Endodermal cell (in vitro differentiated cells): ENCODE results near the gene MCMBP. TPM values are rescaled to one million over a fixed set of nuclear protein-coding genes. Genes with fewer than 3 reads are reported as not detected.

Source experiments
- DNase-seq: peaks from one replicate; pipeline ENCODE4 v3.0.0-alpha.2; 2017
- H3K27ac ChIP-seq: 2 replicates; pipeline ENCODE4 v1.5.1; 2013; ENCODE audit warnings: mild to moderate bottlenecking, low read depth, low read length, moderate library complexity
- H3K27me3 ChIP-seq: 2 replicates; pipeline ENCODE4 v1.6.1; 2013; ENCODE audit warnings: mild to moderate bottlenecking, low read length, moderate library complexity; ENCODE audit not compliant: insufficient read depth, control insufficient read depth, poor library complexity, severe bottlenecking
- H3K36me3 ChIP-seq: 2 replicates; pipeline ENCODE4 v1.7.0; 2013; ENCODE audit warnings: mild to moderate bottlenecking, low read length, moderate library complexity; ENCODE audit not compliant: control insufficient read depth, insufficient read depth
- H3K4me1 ChIP-seq: one replicate; pipeline ENCODE4 v1.7.0; 2013; ENCODE audit warnings: low read length; ENCODE audit not compliant: control insufficient read depth, insufficient read depth
- H3K4me3 ChIP-seq: 2 replicates; pipeline ENCODE4 v1.5.1; 2013; ENCODE audit warnings: mild to moderate bottlenecking, low read length, moderate library complexity
- H3K9ac ChIP-seq: 2 replicates; pipeline ENCODE4 v1.6.1; 2013; ENCODE audit warnings: mild to moderate bottlenecking, low read length, moderate library complexity; ENCODE audit not compliant: poor library complexity, severe bottlenecking; ENCODE audit errors: extremely low read depth
- H3K9me3 ChIP-seq: 2 replicates; pipeline ENCODE4 v1.6.1; 2013; ENCODE audit warnings: mild to moderate bottlenecking, low read length, moderate library complexity; ENCODE audit not compliant: control insufficient read depth
- H3K27ac Mint-ChIP-seq: 2 replicates; pipeline ENCODE4 v1.8.0; 2020; ENCODE audit warnings: mixed read lengths
- H3K27me3 Mint-ChIP-seq: 2 replicates; pipeline ENCODE4 v1.8.0; 2021; ENCODE audit warnings: mild to moderate bottlenecking, mixed read lengths; ENCODE audit not compliant: insufficient read depth
- H3K36me3 Mint-ChIP-seq: 2 replicates; pipeline ENCODE4 v1.8.0; 2020; ENCODE audit warnings: low read depth, mixed read lengths
- H3K4me1 Mint-ChIP-seq: 2 replicates; pipeline ENCODE4 v1.8.0; 2020; ENCODE audit warnings: mixed read lengths
- H3K4me3 Mint-ChIP-seq: 2 replicates; pipeline ENCODE4 v1.8.0; 2020; ENCODE audit warnings: mild to moderate bottlenecking, moderate library complexity, mixed read lengths
- H3K9me3 Mint-ChIP-seq: 2 replicates; pipeline ENCODE4 v1.8.0; 2020; ENCODE audit warnings: mild to moderate bottlenecking, mixed read lengths
- CTCF ChIP-seq: fragments of 200-600 bp; sonication (generic); conservative IDR thresholded peaks from 2 replicates; pipeline ENCODE4 v1.5.0; 2021; ENCODE audit warnings: antibody characterized with exemption, mild to moderate bottlenecking
- WGBS, 2 experiments: methylation state at CpG; one replicate each; pipeline versions ENCODE4 v1.1.5 to v1.1.7; 2013; ENCODE audit warnings: missing lambda C conversion rate in 2 of 2, mixed read lengths in 1 of 2; ENCODE audit not compliant: insufficient coverage in 1 of 2, insufficient read length in 1 of 2; 5-methylcytosine and 5-hydroxymethylcytosine counted together
- total RNA-seq, 2 donors: library from RNA; stranded (reverse); fragmentation: NEBNext Ultra II Directional in 1 of 2; extraction: Animal tissue kit (Norgen Biotek cat#: 25700) in 1 of 2; gene quantifications; 2 replicates in 1 of 2; 3 replicates in 1 of 2; pipeline ENCODE4 v1.2.1, GENCODE V29; 2021

MCMBP gene
- total RNA-seq, 2 donors from 2014 or later: 96.6 to 98.9 TPM

DNA sequence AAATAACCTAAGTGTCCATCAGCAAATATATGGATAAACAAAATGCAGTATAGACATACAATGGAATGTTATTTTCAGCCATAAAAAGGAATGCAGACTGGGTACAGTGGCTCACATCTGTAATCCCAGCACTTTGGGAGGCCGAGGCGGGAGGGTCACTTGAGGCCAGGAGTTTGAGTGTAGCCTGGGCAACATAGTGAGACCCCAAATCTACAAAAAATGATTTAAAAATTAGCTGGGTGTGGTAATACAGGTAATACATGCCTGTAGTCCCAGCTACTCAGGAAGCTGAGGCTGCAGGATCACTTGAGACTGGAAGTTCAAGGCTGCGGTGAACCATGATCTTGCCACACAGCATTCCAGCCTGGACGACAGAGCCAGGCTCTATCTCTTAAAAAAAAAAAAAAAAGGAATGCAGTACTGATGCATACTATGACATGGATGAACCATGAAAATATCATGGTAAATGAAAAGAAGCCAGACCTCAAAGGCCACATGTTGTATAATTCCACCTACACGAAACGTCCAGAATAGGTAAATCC lies 6.9 kb downstream of the MCMBP start:
- no peak overlapping the region for H3K4me3 Mint-ChIP-seq

DNA sequence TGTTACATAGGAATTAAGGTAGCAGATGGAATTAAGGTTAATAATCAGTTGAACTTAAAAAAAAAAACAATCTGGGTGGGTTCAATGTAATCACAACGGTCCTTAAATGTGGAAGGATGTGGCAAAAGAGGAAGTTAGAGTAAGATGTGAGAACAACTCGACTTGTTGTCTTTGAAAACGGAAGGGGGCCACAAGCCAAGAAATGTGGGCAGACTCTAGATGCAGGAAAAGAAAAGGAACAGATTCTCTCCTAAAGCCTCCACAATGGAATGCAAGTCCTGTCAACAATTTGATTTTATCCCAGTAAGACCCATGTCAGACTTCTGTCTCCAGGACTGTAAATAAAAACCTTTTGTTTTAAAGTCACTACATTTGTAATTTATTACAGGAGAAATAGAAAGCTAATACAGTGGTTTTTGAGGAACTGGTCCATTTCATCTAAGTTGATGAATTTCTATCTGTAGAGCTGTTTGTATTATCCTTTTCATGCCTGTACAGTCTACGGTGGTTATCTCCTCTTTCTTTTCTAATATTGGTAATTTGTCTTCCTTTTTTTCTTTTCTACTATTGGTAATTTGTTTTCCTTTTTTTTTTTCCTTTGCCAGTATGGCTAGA lies 8.6 kb downstream of the MCMBP start:
- H3K4me1 Mint-ChIP-seq: peaks cover 16% of the 10 kb centered on the region
- Histone ChIP-seq H3K27me3 (no peaks in the 10 kb centered on the region), H3K4me1 (no peaks in the 10 kb centered on the region), H3K9me3 (peaks cover 23% of the 10 kb centered on the region), H3K9ac (no peak overlapping the region), H3K36me3 (peaks cover 40% of the 10 kb centered on the region), H3K27ac (no peak overlapping the region), H3K4me3 (no peak overlapping the region)
- H3K27me3 Mint-ChIP-seq: no peaks in the 10 kb centered on the region
- H3K27ac Mint-ChIP-seq: no peak overlapping the region
- no peak for TF ChIP-seq CTCF
- no peak for DNase-seq
- H3K4me3 Mint-ChIP-seq: no peak overlapping the region
- H3K36me3 Mint-ChIP-seq: peaks cover 47% of the 10 kb centered on the region
- 98 to 100% methylated on average over 2 of the region's 4 CpGs for WGBS, 2 experiments
- H3K9me3 Mint-ChIP-seq: peaks cover 16% of the 10 kb centered on the region

More for the DNA sequence above, 6.9 kb downstream of the MCMBP start:
- 96 to 100% methylated on average over 4 to 6 of the region's 6 CpGs for WGBS, 2 experiments
- DNase-seq: no peak
- Histone ChIP-seq H3K36me3 (peaks cover 39% of the 10 kb centered on the region), H3K9me3 (peaks cover 23% of the 10 kb centered on the region), H3K27me3 (no peaks in the 10 kb centered on the region), H3K4me3 (no peak overlapping the region), H3K9ac (no peak overlapping the region), H3K4me1 (no peaks in the 10 kb centered on the region), H3K27ac (no peak overlapping the region)
- no peaks in the 10 kb centered on the region for H3K27me3 Mint-ChIP-seq
- peaks cover 16% of the 10 kb centered on the region for H3K9me3 Mint-ChIP-seq
- H3K27ac Mint-ChIP-seq: no peak overlapping the region
- H3K36me3 Mint-ChIP-seq: peaks cover 44% of the 10 kb centered on the region
- TF ChIP-seq CTCF: no peak
- H3K4me1 Mint-ChIP-seq: peaks cover 20% of the 10 kb centered on the region

DNA sequence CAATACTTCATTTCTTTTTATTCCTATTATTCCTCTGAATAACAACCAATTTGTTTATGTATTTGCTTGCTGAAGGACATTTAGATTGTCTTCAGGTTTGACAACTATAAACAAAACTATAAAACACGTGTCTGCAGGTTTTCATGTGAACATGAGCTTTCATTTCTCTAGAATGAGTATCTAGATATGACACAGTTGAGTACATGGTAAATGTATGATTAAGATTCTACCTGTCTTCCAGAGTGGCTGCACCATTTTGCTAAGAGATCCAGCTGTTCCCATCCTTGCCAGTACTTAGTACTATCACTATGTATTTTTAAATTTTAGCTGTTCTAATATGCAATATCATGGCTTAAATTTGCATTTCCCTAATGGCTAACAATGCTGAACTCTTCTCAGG lies 10.1 kb downstream of the MCMBP start:
- Histone ChIP-seq H3K4me1 (no peaks in the 10 kb centered on the region), H3K9ac (no peak overlapping the region), H3K27ac (no peak overlapping the region), H3K9me3 (peaks cover 23% of the 10 kb centered on the region), H3K4me3 (no peak overlapping the region), H3K36me3 (peaks cover 54% of the 10 kb centered on the region), H3K27me3 (no peaks in the 10 kb centered on the region)
- no peak overlapping the region for H3K27ac Mint-ChIP-seq
- no peak for DNase-seq
- H3K4me3 Mint-ChIP-seq: no peak overlapping the region
- H3K36me3 Mint-ChIP-seq: peaks cover 53% of the 10 kb centered on the region
- H3K27me3 Mint-ChIP-seq: no peaks in the 10 kb centered on the region
- 100% methylated on average over 1 of the region's 1 CpG; no CpG with 5 or more reads in 1 of the 2 experiments for WGBS, 2 experiments
- H3K4me1 Mint-ChIP-seq: peaks cover 10% of the 10 kb centered on the region
- H3K9me3 Mint-ChIP-seq: peaks cover 16% of the 10 kb centered on the region
- TF ChIP-seq CTCF: no peak
